Activated CD4-positive, alpha-beta T cell treated with anti-CD3 and anti-CD28 coated beads, Interleukin-2, amount 50 U/mL, for 48 hours (primary cell): ENCODE measurements around the gene FMN1.

Experiments used
- DNase-seq, 2 experiments: peaks; one replicate each; pipeline ENCODE4 v3.0.0-alpha.2; 2020

The FMN1 gene

DNA sequence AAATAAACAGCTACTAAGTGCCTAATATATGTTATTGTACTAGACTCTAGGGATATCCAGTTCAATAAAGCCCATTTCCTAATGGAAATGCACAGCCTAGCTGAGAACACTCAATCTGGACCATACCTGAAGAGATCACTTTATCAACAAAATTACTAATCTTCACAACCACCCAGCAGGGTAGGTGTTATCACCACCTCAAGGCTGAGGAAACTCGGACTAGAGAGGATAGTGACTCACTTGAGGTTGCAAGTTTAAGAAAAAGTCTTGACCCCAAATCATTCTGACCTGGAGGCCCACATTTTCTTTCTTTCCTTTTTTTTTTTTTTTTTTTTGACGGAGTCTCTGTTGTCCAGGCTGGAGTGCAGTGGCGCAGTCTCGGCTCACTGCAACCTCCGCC lies 3.1 kb upstream of the FMN1 start:
- DNase-seq, result no peak

DNA sequence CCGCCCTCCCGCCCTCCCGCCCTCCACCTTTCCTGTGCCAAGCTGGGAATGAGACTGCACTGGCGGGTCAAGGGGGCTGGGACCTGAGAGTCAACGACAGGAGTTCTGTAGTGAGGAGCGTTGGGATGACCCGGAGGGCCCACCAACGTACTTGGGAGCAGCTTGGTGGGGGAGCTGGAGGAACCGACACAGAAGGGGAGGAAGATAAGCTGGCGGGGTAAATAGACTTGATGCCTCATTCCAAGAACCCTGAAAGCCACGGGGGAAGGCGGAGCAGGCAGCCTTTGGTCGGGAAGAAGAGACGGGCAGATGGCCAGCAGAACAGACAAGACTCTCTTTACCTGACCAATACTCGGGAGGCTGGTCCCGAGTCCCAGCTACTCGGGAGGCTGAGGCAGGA lies 277 bp downstream of the FMN1 start:
- DNase-seq, result peak in 1 of 2 experiments; percentile 5

DNA sequence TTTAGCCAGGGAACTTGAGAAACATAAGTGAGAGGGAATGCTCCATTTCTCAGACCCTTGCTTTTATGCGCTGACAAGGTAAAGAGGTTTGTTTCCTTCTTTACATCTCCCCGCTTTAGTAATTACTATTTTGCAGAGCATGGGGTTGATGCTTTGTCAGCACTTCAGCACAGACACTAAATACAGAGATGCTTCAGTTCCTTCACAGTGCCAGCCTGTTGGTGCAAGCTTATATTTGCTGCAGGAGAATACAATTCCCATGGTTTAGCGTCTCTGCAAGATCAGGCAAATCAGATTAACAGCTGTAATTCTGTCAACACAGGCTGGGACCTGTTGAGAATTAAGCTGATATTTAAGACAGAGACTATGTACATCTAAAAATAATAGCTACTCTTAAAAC lies 2.9 kb downstream of the FMN1 start:
- no peak for DNase-seq

DNA sequence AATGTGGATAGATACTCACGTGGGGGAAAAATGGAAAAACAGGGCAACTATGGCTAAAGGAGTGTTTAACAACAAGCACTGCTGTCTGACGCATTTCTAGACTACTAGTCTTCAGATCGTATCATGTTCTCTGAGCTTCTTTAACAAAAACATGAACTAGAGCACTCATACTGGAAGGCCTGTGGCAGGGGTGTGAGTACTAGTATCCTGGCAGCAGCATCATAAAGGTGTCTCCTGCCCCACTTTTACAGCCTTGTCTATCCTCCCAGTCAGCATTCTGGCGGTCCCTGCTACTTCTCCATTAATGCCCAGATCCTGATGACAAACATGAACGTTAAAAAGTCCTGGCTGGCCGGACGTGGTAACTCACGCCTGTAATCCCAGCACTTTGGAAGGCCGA lies 4.0 kb downstream of the FMN1 start:
- peak; percentile 36 to 54 for DNase-seq

DNA sequence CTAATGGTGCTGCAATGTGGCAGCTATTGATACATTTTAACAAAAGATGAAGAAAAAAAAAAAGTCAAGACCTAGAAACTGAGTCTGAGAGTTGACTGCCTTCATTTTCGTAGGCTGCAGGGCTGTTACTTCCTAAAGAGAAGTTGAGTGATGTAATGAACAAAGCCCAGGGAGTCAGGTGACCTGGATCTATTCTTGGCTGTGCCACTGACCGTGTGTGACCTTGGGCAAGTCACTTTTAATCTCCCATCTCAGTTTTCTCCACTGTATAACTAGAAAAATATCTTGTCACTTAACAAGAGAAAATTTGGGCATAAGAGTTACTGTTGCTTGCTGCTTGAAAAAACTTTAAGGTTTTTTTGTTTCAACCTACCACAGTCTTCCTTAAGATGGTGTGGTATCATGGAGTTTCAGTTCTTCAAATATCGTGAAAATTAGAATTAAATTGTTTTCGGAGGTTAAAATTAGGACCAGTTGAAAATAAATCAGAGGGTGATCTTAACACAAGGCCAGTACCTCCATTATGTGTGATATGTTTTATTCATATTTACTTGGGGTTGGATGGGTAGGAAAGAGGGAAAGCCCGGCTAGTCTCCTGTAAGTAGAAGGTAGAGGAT lies 5.8 kb downstream of the FMN1 start:
- no peak for DNase-seq

DNA sequence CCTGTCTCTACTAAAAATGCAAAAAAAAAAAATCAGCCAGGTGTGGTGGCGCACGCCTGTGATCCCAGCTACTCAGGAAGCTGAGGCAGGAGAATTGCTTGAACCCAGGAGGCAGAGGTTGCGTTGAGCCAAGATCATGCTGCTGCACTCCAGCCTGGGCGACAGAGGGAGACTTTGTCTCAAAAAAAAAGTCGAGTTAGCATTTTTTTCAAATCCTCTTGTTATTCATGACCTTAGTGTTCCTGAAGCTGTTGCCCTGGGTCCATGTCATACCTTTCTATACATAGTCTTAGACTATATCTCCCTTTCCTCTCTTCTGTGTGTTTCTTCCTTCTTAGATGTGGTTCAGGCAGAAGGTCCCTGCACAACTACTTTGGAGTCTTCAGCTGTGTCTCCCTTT lies 6.4 kb downstream of the FMN1 start:
- no peak for DNase-seq

DNA sequence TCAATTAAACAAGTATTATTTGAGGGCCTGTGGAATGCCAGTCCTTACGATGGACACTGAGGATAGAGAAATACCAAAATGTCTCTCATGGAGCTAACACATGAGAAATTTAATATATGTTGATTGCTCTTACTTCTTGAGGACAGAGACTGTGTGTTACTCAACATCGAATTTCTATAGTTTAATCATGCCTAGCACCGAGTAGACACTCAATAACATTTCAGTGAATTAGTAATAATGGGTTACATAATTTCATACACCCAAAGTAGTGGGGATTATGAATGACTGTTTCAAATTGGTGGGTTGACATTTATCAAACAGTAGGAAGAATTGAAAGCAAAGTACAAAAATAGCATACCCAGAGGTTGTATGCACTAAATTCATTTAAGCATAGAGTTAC lies 11.2 kb downstream of the FMN1 start:
- DNase-seq, result no peak

DNA sequence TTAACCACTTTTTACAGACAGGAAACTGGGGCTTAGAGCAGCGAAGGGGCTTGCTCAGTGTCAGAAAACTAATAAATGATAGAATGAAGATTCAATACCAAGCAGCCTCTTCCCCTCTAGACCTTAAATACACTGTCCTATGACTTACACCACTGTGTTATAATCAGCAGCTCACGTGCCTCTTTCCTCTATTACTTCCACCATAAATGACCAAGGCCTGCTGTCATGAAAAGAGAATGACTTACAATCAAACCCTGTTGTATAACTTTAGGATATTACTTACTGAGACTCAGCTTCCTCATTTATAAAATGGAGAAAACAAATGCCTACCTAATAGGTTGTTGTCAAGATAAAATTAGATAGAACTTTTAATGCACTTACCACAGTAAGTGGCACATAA lies 11.6 kb downstream of the FMN1 start:
- no peak for DNase-seq

DNA sequence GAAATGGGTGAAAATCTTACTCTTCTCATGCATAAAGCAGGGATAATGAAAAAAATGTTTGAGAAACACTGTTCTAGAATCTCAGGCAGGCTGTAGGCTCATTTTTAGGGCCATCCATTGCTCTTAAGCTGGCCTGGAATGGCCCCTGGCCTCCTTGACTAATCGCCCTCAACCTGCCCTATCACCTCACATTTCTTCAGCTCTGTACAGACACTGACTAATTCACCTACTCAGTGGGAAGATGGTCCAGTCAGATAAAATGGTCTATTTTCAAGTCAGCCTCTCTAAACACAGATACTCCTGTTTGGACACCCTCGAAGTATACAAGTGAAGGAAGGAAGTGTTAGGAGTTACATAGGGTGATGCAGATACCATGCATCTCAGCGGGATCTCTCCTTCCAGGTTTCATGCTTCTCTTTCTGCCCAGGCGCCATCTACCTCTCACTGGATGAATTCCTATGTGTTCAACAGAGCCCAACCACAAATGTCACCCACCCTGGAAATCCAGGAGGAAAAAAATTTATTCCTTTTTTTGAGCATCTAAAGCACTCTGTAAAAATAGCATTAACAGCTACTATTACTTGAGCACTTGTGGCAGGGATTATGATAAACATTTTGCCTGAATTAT lies 12.1 kb downstream of the FMN1 start:
- no peak for DNase-seq

DNA sequence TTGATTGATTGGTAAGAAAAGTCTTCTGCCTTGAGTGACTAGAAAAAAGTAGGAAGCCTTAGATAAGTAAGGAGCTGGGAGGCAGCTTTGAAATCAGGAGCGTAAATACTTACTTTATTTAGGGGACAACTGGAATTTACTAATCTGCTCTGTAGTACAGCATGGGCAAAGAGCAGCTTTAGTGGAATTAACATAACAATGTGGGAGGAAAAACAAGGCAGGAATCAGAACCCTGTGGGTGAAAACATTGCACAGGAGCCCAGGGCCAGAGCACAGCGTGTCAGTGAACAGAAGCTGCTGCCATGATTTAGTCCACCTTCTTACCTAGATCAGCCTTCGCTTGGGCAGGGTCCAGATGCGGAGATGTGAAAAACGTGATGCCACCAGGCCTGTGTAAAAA lies 14.6 kb downstream of the FMN1 start:
- DNase-seq, result no peak

DNA sequence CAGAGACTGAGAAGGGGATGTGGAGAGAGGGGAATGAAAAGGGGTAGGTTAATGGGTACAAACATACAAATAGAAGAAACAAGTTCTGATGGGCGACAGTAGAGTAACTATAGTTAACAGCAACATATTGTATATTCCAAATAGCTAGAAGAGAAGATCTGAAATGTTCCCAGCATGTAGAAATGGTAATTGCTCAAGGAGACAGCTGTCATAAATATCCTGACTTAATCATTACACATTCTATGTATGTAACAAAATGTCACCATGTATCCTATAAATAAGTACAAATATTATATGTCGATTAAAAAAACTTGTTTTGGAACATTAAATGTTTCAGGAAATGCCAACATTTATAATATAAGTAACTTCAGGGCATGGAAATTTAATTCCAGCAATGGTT lies 23.3 kb downstream of the FMN1 start:
- no peak for DNase-seq

DNA sequence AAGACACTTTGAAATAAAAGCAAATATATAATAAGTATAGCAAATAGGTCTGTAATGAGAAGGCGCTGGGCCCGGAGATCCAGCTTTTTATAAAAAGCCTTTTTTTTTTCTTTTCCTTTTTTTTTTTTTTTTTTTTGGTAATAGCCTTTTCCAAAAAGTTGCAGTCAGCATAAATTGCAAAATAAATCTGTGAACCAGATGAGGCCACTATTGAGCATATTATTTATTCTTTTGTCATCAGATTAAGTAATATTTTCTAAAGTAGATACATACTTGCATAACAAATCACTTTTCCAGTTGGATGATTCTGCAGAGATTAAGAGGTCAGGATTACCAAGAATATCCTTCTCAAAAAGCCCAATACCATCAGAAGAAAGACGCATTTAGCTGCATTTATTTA lies 24.9 kb downstream of the FMN1 start:
- DNase-seq, result no peak

DNA sequence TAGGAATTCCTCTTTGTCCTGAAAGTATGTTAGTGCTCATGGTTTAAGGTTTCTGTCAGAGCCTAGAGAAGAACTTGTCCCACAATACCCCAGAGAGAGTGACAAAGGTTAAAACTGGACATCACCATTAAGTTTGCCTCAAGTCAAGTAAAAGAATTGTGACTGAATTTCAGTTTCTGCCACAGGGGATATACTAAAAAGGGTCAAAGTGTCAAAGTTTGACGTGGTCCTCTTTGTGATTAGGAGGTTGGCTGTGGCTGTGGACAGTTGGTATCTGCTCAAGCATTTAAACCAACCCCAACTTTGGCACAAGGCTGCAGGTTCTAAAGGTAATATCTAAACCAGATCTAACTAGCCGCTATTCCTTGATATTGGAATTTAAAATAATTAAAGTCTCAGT lies 26.1 kb downstream of the FMN1 start:
- DNase-seq, result no peak

DNA sequence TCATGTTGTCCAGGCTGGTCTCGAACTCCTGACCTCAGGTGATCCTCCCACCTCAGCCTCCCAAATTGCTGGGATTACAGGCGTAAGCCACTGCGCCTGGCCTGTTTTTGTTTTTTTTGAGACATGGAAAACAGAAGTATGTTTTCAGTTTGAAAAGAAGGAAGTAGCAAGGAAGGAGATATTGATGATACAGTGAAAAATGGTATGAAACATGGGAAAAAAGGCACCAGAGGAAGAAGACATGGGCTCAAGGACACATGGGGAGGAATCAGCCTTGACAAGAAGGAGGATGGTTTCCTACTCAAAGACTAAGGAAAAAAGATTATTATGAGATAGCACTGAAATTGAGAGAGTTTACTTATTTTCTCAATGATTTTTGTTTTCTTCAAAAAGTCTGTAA lies 30.7 kb downstream of the FMN1 start:
- no peak for DNase-seq

DNA sequence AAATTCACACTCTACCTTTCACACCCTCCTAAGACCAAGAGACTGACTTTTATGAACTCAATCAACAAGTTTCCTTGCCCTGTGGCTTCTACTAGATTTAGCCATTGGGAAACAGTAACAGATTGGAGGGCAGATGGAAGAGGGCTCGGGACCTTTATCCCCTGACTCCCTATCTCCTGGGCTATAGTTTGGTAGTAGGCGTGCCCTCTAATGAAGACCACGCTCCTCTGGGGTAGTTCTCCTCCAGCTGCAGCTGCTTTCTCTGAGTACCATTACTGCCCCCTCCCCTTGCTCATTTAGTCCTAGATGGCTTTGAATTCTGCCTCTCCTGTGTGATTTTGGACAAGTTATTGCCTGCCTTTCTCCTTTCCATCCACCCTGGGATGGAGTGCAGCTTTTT lies 33.3 kb downstream of the FMN1 start:
- DNase-seq, result no peak

DNA sequence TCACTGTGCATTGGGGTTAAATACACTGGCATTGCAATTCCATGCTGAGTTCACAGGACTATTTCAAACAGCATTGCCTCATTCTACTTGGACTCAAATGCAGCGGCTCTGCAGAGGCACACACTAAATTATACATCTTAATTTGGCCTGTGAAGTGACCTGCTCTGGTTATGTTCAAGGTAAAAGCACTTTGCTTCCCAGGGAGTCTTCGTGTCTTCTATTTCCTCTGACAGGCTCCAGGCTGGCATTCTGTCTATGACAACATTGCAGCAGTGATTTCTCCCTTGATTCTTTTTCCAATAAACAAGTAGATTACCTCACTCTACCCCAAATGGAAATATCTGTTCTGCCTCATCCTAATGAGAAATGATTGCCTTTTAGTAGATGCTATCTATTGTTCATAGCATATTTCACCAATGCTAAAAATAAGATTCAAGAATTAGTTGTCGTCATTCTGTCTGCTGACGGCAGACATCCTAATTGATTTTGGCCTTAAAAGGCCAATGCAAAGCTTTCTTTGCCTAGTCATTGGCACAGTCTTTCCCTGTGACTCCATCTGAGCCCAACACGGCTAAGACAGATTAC lies 33.8 kb downstream of the FMN1 start:
- DNase-seq, result no peak

DNA sequence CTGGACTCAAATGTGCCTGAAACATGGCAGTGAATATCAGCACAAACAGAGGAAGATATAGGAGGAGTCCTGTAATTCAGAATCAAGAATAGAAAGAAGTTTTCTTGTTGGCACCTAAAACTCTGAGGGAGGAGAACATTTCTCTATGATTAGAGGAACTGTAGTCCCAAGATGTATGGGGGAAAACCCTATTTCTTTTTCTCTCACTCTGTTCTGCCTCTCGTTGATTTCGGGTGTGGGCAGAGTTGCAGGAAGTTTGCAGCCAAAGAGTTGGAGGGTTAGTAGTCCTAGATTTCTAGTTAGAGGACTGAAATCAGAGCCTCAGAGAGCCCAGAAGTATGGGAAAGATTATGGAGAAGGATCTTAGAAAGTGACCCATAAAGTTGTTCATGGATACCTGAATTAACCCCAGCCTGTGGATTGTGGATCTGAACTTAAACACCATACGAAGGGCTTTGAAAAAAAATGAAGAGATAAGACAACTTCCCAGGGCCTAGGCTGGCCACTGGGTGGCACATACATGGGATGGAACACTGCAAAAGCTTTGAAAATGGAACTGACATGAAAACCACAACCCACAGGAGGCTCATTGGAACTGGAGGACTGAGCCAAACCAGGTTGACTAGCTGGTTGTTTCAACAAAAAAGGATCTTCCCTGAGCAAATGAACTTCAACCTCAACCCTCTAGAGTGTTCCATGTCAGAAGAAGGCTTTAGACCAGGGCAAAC lies 34.6 kb downstream of the FMN1 start:
- DNase-seq, result no peak

DNA sequence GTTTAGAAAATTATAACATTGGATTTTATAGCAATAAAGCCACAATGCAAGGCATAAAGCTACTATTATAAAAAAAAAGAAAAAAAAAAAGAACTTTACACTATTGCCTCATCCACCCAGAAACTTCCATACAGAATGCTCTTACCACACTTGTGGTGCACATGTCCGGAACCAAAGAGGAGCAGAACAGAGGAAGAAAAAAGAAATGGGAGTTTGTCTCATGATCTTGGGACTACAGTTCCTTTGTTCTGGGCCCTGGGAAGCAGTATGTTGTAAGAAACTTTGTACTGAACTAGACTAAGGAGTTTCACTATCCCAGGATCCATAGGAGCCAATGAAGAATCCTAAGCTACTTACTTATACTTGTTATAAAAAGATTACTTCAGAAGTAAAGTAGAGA lies 36.1 kb downstream of the FMN1 start:
- DNase-seq, result no peak

DNA sequence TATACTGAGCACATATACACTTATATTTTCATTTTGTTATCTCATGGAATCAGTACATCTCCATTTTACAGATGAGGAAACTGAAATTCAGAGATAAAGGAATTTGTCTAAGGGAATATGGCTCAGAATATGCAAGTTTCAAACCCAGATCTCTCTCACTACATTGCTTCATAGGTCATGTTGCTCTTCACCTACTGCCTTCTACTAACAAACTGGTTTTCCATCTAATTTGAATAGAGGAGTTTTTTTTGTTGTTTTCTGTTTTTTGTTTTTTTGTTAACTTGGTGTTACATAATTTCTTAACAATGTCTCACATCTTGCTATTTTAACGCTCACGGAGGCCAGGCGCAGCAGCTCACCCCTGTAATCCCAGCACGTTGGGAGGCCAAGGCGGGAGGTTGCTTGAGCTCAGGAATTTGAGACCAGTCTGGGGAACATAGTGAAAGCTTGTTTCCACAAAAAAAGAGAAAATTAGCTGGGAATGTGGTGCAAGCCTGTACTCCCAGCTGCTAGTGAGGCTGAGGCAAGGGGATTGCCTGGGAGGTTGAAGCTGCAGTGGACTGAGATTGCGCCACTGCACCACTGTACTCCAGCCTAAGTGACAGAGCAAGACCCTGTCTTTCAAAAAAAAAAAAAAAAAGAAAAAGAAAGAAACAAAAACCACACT lies 37.0 kb downstream of the FMN1 start:
- no peak for DNase-seq

DNA sequence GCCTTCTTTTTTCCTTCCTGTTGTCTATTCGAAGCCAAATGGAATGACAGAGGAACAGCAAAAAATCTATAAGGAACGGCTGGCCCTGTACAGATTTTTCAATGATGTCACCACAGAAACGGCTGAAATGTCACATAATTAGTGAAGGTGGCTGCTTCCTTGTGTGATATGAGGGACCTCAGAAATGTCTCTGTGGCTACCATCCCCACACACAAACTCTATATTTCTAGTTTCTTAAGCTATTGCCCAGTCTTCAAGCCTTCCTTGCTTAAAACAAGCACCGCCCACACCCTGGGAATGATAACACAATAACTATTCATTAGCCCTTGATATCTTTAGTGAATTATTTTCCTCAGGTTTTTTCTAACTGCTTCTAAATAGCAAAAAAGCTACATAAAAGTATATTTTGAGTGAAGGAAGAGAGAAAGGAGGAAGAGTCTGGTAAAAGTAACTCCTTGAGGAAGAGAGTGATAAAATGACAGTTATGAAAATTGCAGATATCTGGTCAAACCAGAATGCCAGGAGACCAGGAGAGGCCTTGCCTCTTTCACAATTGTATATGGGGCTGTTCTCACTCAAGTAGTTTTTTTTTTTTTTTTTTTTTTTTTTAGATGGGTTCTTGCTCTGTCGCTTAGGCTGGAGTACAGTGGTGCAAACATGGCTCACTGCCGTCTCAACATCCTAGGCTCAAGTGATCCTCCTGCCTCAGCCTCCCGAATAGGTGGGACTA lies 38.7 kb downstream of the FMN1 start:
- no peak for DNase-seq

DNA sequence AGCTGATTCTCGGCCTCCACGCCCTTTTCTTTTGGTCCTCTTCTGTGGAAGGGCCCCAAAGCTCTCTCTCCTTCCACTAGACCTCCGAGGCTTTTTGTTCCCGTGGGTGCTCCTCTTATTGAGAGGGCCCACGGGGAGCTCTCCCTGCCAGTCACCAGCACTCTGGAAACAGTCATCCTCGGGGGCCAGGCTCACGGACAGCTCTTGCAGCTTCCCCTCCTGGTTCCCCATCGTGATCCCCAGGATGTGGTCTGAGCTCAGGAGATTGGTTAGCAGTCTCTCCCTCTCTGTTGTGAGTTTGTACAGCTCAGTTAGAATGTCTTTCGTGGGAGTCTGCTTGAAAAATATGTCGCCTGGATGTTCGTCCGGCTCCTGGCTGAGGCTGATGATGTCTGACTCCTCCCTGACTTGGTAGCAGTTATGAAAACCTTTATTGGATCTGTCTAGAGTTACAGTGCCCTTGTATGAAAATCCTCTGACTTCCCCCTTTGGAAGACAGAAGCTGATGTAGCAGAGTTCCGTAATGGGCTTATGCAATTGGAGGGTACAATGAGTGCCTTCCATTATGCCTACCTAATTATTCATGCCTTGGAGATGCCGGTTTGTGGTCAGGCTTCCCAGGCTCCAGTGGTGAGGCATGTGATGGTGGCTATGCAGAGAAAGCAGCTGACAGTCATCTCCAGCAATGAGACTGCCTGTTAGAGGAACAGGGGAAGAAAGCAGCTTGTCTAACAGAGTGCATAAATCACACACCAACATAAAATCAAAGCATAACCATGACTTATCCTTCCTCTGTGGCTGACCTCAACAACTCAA lies 40.0 kb downstream of the FMN1 start:
- no peak for DNase-seq

DNA sequence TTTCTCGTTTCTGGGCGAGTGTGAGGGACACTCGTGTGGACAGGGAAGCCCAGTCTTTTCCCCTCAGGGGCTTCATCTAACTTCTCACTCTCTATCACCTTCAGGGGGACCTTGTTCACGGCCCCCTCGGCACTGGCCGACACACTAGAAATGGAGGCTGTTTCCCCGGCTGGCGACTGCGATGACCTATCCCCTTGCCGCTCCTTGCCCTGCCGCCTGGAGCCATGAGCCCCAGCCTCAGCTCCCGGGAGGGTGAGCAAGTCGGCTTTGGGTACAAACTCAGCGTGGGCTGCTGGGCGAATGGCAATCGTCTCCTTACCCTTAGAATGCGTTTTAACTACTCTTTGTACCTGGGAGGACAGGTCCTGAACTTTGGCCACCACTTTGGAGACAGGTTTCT lies 41.0 kb downstream of the FMN1 start:
- DNase-seq, result no peak
